Right lobe of liver (tissue), 6 donors: Measurements from ENCODE around the gene CERK. TPM values are rescaled to one million over a fixed set of nuclear protein-coding genes. Genes with fewer than 3 reads are reported as not detected.
"Not testable (repeated sequence)": the region's sequence is repeated elsewhere in the genome, so short reads cannot be mapped to it uniquely, and the experiment has no call there.

Experiments
- ATAC-seq, 4 donors: fragments of 200-7000 bp; cut with Tn5 transposase; one replicate each; pipeline ENCODE4 v1.9.1; 2020; ENCODE audit warnings: mild to moderate bottlenecking in 4 of 4, moderate library complexity in 4 of 4
- DNase-seq, 3 donors: peaks; one replicate each; pipeline ENCODE4 v3.0.0-alpha.2; 2020
- H3K27ac ChIP-seq, 3 donors: fragments of 200-600 bp; one replicate each; pipeline ENCODE4 v1.8.0; 2022
- H3K27me3 ChIP-seq, 2 donors: fragments of 200-600 bp; one replicate each; pipeline ENCODE4 v1.8.0; 2022
- H3K36me3 ChIP-seq, 4 donors: fragments of 200-600 bp; sonication (generic) in 1 of 4; one replicate each; pipeline versions ENCODE4 v1.5.1 to v1.8.0; 2017 to 2022; ENCODE audit warnings: control low read depth in 1 of 4
- H3K4me1 ChIP-seq, 4 donors: fragments of 200-600 bp; sonication (generic) in 1 of 4; one replicate each; pipeline versions ENCODE4 v1.5.1 to v1.8.0; 2017 to 2022; ENCODE audit warnings: control low read depth in 1 of 4
- H3K4me3 ChIP-seq, 3 donors: fragments of 200-600 bp; one replicate each; pipeline ENCODE4 v1.8.0; 2022
- H3K9me3 ChIP-seq, 4 donors: fragments of 200-600 bp; sonication (generic) in 1 of 4; one replicate each; pipeline versions ENCODE4 v1.5.1 to v1.8.0; 2017 to 2022; ENCODE audit warnings: control low read depth in 1 of 4
- POLR2A ChIP-seq: fragments of 450-650 bp; IDR thresholded peaks from one replicate; pipeline ENCODE4 v1.6.1; 2017; ENCODE audit warnings: antibody characterized with exemption, mild to moderate bottlenecking
- WGBS: methylation state at CpG from one replicate; pipeline ENCODE4 v1.1.6; 2018; ENCODE audit warnings: low coverage, low lambda C conversion rate; ENCODE audit not compliant: insufficient coverage; ENCODE audit errors: missing lambda C conversion rate; 5-methylcytosine and 5-hydroxymethylcytosine counted together
- intact Hi-C, 2 donors: fragments of 100-400 bp; cut with DNase I; formaldehyde crosslinking; loops; one replicate each; pipeline versions ENCODE4 v1.11.2 to v1.14.1; 2022
- total RNA-seq, 6 experiments: library from RNA; depleted of rRNA in 2 of 6; stranded (reverse); fragments of >200 nt in 2 of 6; fragmentation: NEBNext Ultra II Directional in 3 of 6; extraction: Animal tissue kit (Norgen Biotek cat#: 25700) in 3 of 6; gene quantifications; one replicate each; pipeline versions ENCODE4 v1.1.0 to v1.2.4, GENCODE V29; 2016 to 2023
- TF ChIP-seq, protein P1 (sequence below), 4 donors: fragments of 200-600 bp in 3 of 4; fragments of 450-650 bp in 1 of 4; IDR thresholded peaks; one replicate each; pipeline versions ENCODE4 v1.5.1 to v1.8.0; 2016 to 2022; ENCODE audit warnings: antibody characterized with exemption in 4 of 4, mild to moderate bottlenecking in 2 of 4
- donor health status: DM: no; HTN: yes; CAD: no.
- donor health status: DM: no; HTN: no; CAD: no.
- donor health status: DM: no; HTN: no; CAD: no.
- donor health status: DM: no; HTN: yes; CAD: no.
- donor health status: DM: no; HTN: yes; CAD: no.

The CERK gene
- total RNA-seq, 6 experiments from 2014 or later: 9.6 to 27.5 (median 18.5) TPM

DNA sequence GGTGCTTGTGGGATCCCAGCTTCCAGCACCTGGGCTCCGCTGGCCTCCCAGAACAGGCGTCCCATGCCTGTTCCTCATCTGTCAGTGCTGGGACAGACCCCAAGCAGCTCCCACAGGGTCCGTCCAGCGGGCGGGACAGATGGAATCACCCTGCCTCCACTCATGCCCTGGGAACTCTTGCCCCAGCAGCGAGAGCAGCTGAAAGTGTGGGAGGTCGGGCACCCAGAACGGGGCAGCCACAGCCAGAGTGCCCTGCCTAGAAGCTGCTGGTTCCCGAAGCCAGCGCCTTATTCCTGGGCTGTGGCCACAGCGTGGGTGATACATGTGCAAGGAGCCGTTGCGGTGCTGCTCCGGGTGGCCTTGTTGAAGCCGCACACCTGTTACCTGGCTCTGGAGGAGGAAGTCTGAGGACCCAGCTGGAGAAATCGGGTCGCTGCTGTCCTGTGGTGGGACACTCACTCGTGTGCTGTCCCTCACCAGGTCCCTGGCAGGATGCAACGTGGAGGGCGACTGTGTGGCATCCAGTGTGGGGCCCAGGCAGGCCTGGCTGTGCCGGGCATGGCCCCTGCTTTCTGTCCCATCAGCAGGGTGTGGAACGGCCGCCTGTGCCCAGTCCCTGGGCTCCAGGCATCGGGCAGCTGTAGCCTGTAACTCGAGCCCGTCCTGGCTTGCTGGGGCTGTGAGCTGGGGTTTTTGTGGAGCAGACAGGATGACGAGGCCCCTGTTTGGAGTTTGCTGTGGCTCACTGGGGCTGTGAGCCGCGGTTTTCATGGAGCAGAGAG is 101.6 kb downstream of the CERK start:
- ATAC-seq (peak in 2 of 4 donors; percentile 1 to 4), DNase-seq (peak in 2 of 3 donors; percentile 32 to 54)
- Histone ChIP-seq H3K36me3 (no peaks in the 10 kb centered on the region), H3K27ac (peak overlapping the region; percentile 92 to 94 (median 94)), H3K4me3 (peak overlapping the region in 2 of 3 donors; percentile 32 to 66), H3K4me1 (peaks cover 0 to 26% (median 2%) of the 10 kb centered on the region in 4 donors), H3K9me3 (no peaks in the 10 kb centered on the region), H3K27me3 (no peaks in the 10 kb centered on the region)
- TF ChIP-seq, protein P1, sequence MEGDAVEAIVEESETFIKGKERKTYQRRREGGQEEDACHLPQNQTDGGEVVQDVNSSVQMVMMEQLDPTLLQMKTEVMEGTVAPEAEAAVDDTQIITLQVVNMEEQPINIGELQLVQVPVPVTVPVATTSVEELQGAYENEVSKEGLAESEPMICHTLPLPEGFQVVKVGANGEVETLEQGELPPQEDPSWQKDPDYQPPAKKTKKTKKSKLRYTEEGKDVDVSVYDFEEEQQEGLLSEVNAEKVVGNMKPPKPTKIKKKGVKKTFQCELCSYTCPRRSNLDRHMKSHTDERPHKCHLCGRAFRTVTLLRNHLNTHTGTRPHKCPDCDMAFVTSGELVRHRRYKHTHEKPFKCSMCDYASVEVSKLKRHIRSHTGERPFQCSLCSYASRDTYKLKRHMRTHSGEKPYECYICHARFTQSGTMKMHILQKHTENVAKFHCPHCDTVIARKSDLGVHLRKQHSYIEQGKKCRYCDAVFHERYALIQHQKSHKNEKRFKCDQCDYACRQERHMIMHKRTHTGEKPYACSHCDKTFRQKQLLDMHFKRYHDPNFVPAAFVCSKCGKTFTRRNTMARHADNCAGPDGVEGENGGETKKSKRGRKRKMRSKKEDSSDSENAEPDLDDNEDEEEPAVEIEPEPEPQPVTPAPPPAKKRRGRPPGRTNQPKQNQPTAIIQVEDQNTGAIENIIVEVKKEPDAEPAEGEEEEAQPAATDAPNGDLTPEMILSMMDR (IDR thresholded peaks at IDR 0.05): no peak
- TF ChIP-seq POLR2A: no peak
- WGBS: 80% methylated on average over 1 of the region's 29 CpGs
- intact Hi-C loops: loop anchor here in 1 of 2 donors (10.0 kb wide), 1 partner anchor 52 kb away; no protein-coding TSS in a partner anchor

DNA sequence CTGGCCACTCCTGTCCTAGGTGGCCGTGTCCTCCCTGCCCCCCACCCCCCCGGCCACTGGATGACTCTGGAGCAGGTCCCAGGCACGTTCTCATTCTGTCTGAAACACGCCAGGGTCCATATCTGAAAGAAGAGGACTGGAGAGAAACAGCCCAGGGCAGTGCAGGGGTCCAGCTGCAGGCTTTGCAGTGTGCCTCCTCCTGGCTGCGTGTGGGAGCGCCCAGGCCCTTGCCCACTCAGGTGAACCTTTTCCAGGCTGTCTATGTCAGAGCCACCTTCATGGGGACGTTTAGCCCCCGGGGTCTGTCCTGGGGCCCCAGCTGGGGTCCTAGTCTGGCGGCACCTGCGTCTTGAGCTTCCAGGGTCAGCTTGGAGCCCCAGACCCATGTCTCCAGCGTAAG is 102.3 kb downstream of the CERK start:
- Histone ChIP-seq H3K36me3 (no peaks in the 10 kb centered on the region), H3K4me3 (peak overlapping the region in 2 of 3 donors; percentile 32 to 66), H3K4me1 (peaks cover 0 to 26% (median 2%) of the 10 kb centered on the region in 4 donors), H3K9me3 (no peaks in the 10 kb centered on the region), H3K27me3 (no peaks in the 10 kb centered on the region), H3K27ac (peak overlapping the region; percentile 92 to 94 (median 94))
- intact Hi-C loops: loop anchor here in 1 of 2 donors (10.0 kb wide), 1 partner anchor 51 kb away; no protein-coding TSS in a partner anchor
- WGBS: 22% methylated on average over 5 of the region's 11 CpGs
- TF ChIP-seq POLR2A: no peak
- TF ChIP-seq, protein P1 (IDR thresholded peaks at IDR 0.05): peak in 1 of 4 donors; percentile 7
- peak in 3 of 4 donors; percentile 13 to 41 (median 22) for ATAC-seq
- DNase-seq: peak in 2 of 3 donors; percentile 38 to 52

DNA sequence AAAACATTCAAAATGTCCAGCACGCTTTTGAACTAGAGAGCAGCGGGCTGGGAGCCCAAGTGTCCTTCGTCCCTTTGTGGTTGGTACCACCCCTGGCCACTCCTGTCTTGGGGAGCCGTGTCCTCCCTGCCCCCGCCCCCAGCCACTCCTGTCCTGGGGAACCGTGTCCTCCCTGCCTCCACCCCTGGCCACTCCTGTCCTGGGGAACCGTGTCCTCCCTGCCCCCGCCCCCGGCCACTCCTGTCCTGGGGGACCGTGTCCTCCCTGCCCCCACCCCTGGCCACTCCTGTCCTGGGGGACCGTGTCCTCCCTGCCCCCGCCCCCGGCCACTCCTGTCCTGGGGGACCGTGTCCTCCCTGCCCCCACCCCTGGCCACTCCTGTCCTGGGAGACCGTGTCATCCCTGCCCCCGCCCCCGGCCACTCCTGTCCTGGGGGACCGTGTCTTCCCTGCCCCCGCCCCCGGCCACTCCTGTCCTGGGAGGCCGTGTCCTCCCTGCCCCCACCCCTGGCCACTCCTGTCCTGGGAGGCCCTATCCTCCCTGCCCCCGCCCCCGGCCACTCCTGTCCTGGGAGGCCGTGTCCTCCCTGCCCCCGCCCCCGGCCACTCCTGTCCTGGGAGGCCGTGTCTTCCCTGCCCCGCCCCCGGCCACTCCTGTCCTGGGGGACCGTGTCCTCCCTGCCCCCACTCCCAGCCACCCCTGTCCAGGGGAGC is 102.9 kb downstream of the CERK start:
- WGBS: 26% methylated on average over 16 of the region's 30 CpGs
- H3K27me3 ChIP-seq, H3K36me3 ChIP-seq, H3K9me3 ChIP-seq: not testable (repeated sequence)
- H3K4me1 ChIP-seq: peaks cover 0 to 26% (median 2%) of the 10 kb centered on the region in 4 donors
- ATAC-seq (peak in 3 of 4 donors; percentile 1 to 45 (median 1)), DNase-seq (peak; percentile 82 to 92 (median 89))
- intact Hi-C loops: loop anchor here in 1 of 2 donors (10.0 kb wide), 1 partner anchor 50 kb away; no protein-coding TSS in a partner anchor
- peak overlapping the region in 1 of 3 donors; percentile 66 for H3K4me3 ChIP-seq
- peak overlapping the region in 1 of 3 donors; percentile 21 for H3K27ac ChIP-seq

Other genes with a start within 250 kb of the CERK start
- 1 to 10 TPM; 2.9 to 8.2 (median 5.0) TPM for gene CELSR1, start 200.6 kb downstream of the CERK start, total RNA-seq
- gene GRAMD4, start 117.9 kb downstream of the CERK start, total RNA-seq: 10 to 100 TPM; 29.7 to 72.0 (median 34.8) TPM
- gene TBC1D22A, start 24.4 kb upstream of the CERK start, total RNA-seq: 10 to 100 TPM; 10.9 to 18.1 (median 14.0) TPM